Endothelial cell of umbilical vein (primary cell): ENCODE data around the gene TIGIT. TPM values are rescaled to one million over a fixed set of nuclear protein-coding genes. Genes with fewer than 3 reads are reported as not detected.

ENCODE experiments used
- BruUV-seq: library from RNA; stranded (reverse); fragments of 400-500 nt; replicated peaks from 2 replicates; lab custom pipeline; 2021; lab: Mats Ljungman, UMichigan
- CTCF ChIA-PET: fragments of 300-600, 350-600 bp; sonication (Branson Sonifier 250); formaldehyde crosslinking; loops from one replicate; lab custom pipeline; 2021; ENCODE audit warnings: antibody characterized with exemption, inconsistent platforms; lab: Charles Lee
- POLR2A ChIA-PET: fragments of 300-600, 350-600 bp; sonication (Branson Sonifier 250); formaldehyde crosslinking; loops from one replicate; lab custom pipeline; 2021; ENCODE audit warnings: antibody characterized with exemption, inconsistent platforms; lab: Charles Lee
- DNase-seq: peaks from one replicate; pipeline ENCODE4 v3.0.0-alpha.2; 2011; ENCODE audit warnings: low read depth, low spot score
- FAIRE-seq: peaks from 2 replicates; lab custom pipeline; 2011; peaks lifted over from hg19 to GRCh38; lab: Jason Lieb, UNC
- H2AFZ ChIP-seq: 2 replicates; pipeline ENCODE4 v1.6.0; 2012; ENCODE audit warnings: low read depth, low read length, control low read depth, inconsistent platforms
- H3K27ac ChIP-seq: 2 replicates; pipeline ENCODE4 v1.5.1; 2011; ENCODE audit warnings: low read depth, mild to moderate bottlenecking, control low read depth, low read length, moderate library complexity; ENCODE audit not compliant: insufficient read depth
- H3K27me3 ChIP-seq, 2 experiments: 2 replicates each; pipeline versions ENCODE4 v1.6.0 to v1.6.1; 2011; ENCODE audit warnings: low read length in 2 of 2, mixed read lengths in 1 of 2; ENCODE audit not compliant: control insufficient read depth in 2 of 2, insufficient read depth in 2 of 2
- H3K36me3 ChIP-seq, 2 experiments: 2 replicates in 1 of 2; 3 replicates in 1 of 2; pipeline ENCODE4 v1.5.1; 2011; ENCODE audit warnings: low read length in 2 of 2, mild to moderate bottlenecking in 1 of 2, moderate library complexity in 1 of 2; ENCODE audit not compliant: control insufficient read depth in 2 of 2, insufficient read depth in 2 of 2; ENCODE audit errors: extremely low read depth in 1 of 2
- H3K4me1 ChIP-seq: 3 replicates; pipeline ENCODE4 v1.5.1; 2011; ENCODE audit warnings: mild to moderate bottlenecking, low read length; ENCODE audit not compliant: control insufficient read depth, insufficient read depth; ENCODE audit errors: extremely low read depth
- H3K4me2 ChIP-seq: 2 replicates; pipeline ENCODE4 v1.6.1; 2011; ENCODE audit warnings: low read length, control low read depth, mixed read lengths; ENCODE audit not compliant: insufficient read depth
- H3K4me3 ChIP-seq, 3 experiments: fragments of 200-600 bp in 1 of 3; sonication (generic), shearing (Covaris generic) in 1 of 3; replicated peaks in 1 of 3; 2 replicates each; pipeline ENCODE4 v1.5.1; 2011 to 2016; ENCODE audit warnings: control low read depth in 3 of 3, low read length in 3 of 3, mild to moderate bottlenecking in 2 of 3, inconsistent platforms in 1 of 3, low read depth in 1 of 3, moderate library complexity in 1 of 3; ENCODE audit not compliant: insufficient read depth in 1 of 3
- H3K79me2 ChIP-seq: 2 replicates; pipeline ENCODE4 v1.6.0; 2012; ENCODE audit warnings: low read length, inconsistent platforms; ENCODE audit not compliant: control insufficient read depth, insufficient read depth
- H3K9ac ChIP-seq: replicated peaks from 2 replicates; pipeline ENCODE3; 2011; ENCODE audit warnings: low read length, control low read depth; ENCODE audit not compliant: insufficient read depth; ENCODE audit errors: extremely low read depth
- H3K9me1 ChIP-seq: replicated peaks from 3 replicates; pipeline ENCODE4 v1.6.0; 2011; ENCODE audit warnings: mild to moderate bottlenecking, low read length; ENCODE audit not compliant: control insufficient read depth, insufficient read depth; ENCODE audit errors: extremely low read depth
- H3K9me3 ChIP-seq: replicated peaks from 2 replicates; pipeline ENCODE4 v1.5.1; 2012; ENCODE audit warnings: low read length, inconsistent platforms; ENCODE audit not compliant: control insufficient read depth, insufficient read depth
- H4K20me1 ChIP-seq: replicated peaks from 2 replicates; pipeline ENCODE3; 2011; ENCODE audit warnings: mild to moderate bottlenecking, low read length; ENCODE audit not compliant: control insufficient read depth, insufficient read depth; ENCODE audit errors: extremely low read depth
- CTCF ChIP-seq, 2 donors: IDR thresholded peaks; 1 replicate in 1 of 2; 2 replicates in 1 of 2; pipeline ENCODE4 v1.5.1; 2011; ENCODE audit warnings: low read length in 2 of 2, mild to moderate bottlenecking in 2 of 2, moderate library complexity in 2 of 2, control low read depth in 1 of 2, inconsistent platforms in 1 of 2, low read depth in 1 of 2; ENCODE audit not compliant: insufficient read depth in 1 of 2; ENCODE audit errors: extremely low read depth in 1 of 2
- EZH2 ChIP-seq: IDR thresholded peaks from 2 replicates; pipeline ENCODE4 v1.6.1; 2012; ENCODE audit warnings: borderline replicate concordance, low read depth, mild to moderate bottlenecking, moderate library complexity, low read length, inconsistent platforms; ENCODE audit not compliant: severe bottlenecking
- FOS ChIP-seq: IDR thresholded peaks from 2 replicates; pipeline ENCODE4 v1.6.1; 2011; ENCODE audit warnings: mild to moderate bottlenecking, low read length, moderate library complexity, borderline replicate concordance; ENCODE audit not compliant: insufficient read depth
- GATA2 ChIP-seq: IDR thresholded peaks from 2 replicates; pipeline ENCODE4 v1.7.0; 2011; ENCODE audit warnings: low read depth, mild to moderate bottlenecking, moderate library complexity, mixed read lengths, low read length; ENCODE audit not compliant: insufficient read length, insufficient read depth
- JUN ChIP-seq: IDR thresholded peaks from 2 replicates; pipeline ENCODE4 v1.6.1; 2011; ENCODE audit warnings: borderline replicate concordance, low read depth; ENCODE audit not compliant: insufficient read length, insufficient read depth
- MAX ChIP-seq: IDR thresholded peaks from 2 replicates; pipeline ENCODE4 v1.6.1; 2011; ENCODE audit not compliant: insufficient read depth, insufficient read length
- MYC ChIP-seq: IDR thresholded peaks from one replicate; pipeline ENCODE4 v1.6.1; 2011; ENCODE audit warnings: mild to moderate bottlenecking, low read depth, low read length
- POLR2A ChIP-seq: IDR thresholded peaks from 2 replicates; pipeline ENCODE4 v1.6.1; 2012; ENCODE audit warnings: low read depth, mild to moderate bottlenecking, control low read depth, low read length
- POLR2AphosphoS5 ChIP-seq: IDR thresholded peaks from 2 replicates; pipeline ENCODE4 v1.6.1; 2012; ENCODE audit warnings: low read depth, mild to moderate bottlenecking, control low read depth, low read length, moderate library complexity; ENCODE audit not compliant: insufficient read depth
- dilution Hi-C: fragments of 300-500 bp; cut with MboI; formaldehyde crosslinking; loops from one replicate; pipeline ENCODE4 v1.15.0; 2019; ENCODE audit warnings: low sequenced_read_pairs; ENCODE audit not compliant: extremely low pct_ligation_motif_present
- intact Hi-C: fragments of 100-400 bp; cut with micrococcal nuclease; formaldehyde crosslinking; loops from one replicate; pipeline ENCODE4 v1.10.0; 2022
- polyA plus RNA-seq, 4 experiments: library from polyadenylated mRNA; depleted of rRNA in 3 of 4; stranded (reverse) in 3 of 4; unstranded in 1 of 4; fragments of >200 nt; gene quantifications; 2 replicates each; pipeline versions ENCODE4 v1.2.1 to v1.2.3, GENCODE V29; 2011 to 2012; ENCODE audit warnings: missing spikeins in 1 of 4
- total RNA-seq: library from RNA; stranded (reverse); gene quantifications from 2 replicates; pipeline ENCODE4 v1.2.3, GENCODE V29; 2021

The TIGIT gene
- total and polyA plus RNA-seq, 2 donors (not counting 3 experiments of a cell fraction or from before 2014, with no cell fraction given): not detected

- Histone ChIP-seq H4K20me1 (peaks cover 2% of the 10 kb centered on the region), H3K9me3 (no peaks in the 10 kb centered on the region), H3K4me2 (no peak overlapping the region), H2AFZ (no peak overlapping the region), H3K36me3 (peaks cover 0 to 2% of the 10 kb centered on the region in 2 experiments), H3K4me3 (no peak overlapping the region), H3K27me3 (no peaks in the 10 kb centered on the region), H3K79me2 (no peaks in the 10 kb centered on the region), H3K9ac (no peak overlapping the region), H3K4me1 (no peaks in the 10 kb centered on the region), H3K9me1 (no peaks in the 10 kb centered on the region), H3K27ac (no peak overlapping the region)
- BruUV-seq: no TSS peak
- CTCF ChIA-PET: no interaction called here
- no peak for TF ChIP-seq FOS
- no peak for TF ChIP-seq EZH2
- no peak for TF ChIP-seq GATA2
- TF ChIP-seq CTCF (IDR thresholded peaks at IDR 0.05; ENCODE audit: extremely low read depth in 1 of 2, insufficient read depth in 1 of 2, low read depth in 1 of 2, low read length in 2 of 2): no peak
- no peak for TF ChIP-seq POLR2A
- TF ChIP-seq MAX: no peak
- TF ChIP-seq JUN: no peak
- TF ChIP-seq MYC: no peak
- TF ChIP-seq POLR2AphosphoS5: no peak
- dilution Hi-C loops (no loop called here), intact Hi-C loops (no loop called here)
- POLR2A ChIA-PET: no interaction called here
- DNase-seq (no peak), FAIRE-seq (no peak)
These were observed 62.2 kb downstream of the TIGIT start for GRCh38 chr3:114356066-114356465.
